Muscle of leg (tissue), 11 donors: ENCODE results near the gene PRDM13. TPM values are rescaled to one million over a fixed set of nuclear protein-coding genes. Genes with fewer than 3 reads are reported as not detected.

Source experiments
- DNase-seq: peaks from one replicate; pipeline ENCODE4 v3.0.0; 2013
- H3K27ac ChIP-seq: one replicate; pipeline ENCODE4 v1.5.1; 2013; ENCODE audit warnings: mild to moderate bottlenecking, low read length, control low read depth
- H3K27me3 ChIP-seq: one replicate; pipeline ENCODE4 v1.6.1; 2013; ENCODE audit warnings: low read length; ENCODE audit not compliant: control insufficient read depth, insufficient read depth
- H3K36me3 ChIP-seq: one replicate; pipeline ENCODE4 v1.6.1; 2013; ENCODE audit warnings: low read length; ENCODE audit not compliant: control insufficient read depth, insufficient read depth
- H3K4me1 ChIP-seq: one replicate; pipeline ENCODE4 v1.6.1; 2013; ENCODE audit warnings: low read length; ENCODE audit not compliant: control insufficient read depth, insufficient read depth
- H3K4me3 ChIP-seq: one replicate; pipeline ENCODE4 v1.5.1; 2013; ENCODE audit warnings: low read length, control low read depth
- H3K9me3 ChIP-seq: replicated peaks from 2 replicates; pipeline ENCODE4 v1.6.1; 2013; ENCODE audit warnings: low read depth, low read length; ENCODE audit not compliant: control insufficient read depth
- WGBS: methylation state at CpG from one replicate; pipeline ENCODE4 v1.1.5; 2013; ENCODE audit warnings: missing lambda C conversion rate; ENCODE audit not compliant: insufficient coverage; 5-methylcytosine and 5-hydroxymethylcytosine counted together
- polyA plus RNA-seq, 8 donors: library from polyadenylated mRNA; unstranded; fragments of 120-200 nt; gene quantifications; one replicate each; pipeline versions ENCODE4 v1.2.1 to v1.2.3, GENCODE V29; 2013; ENCODE audit warnings: inconsistent platforms in 1 of 8, low replicate concordance in 1 of 8; ENCODE audit not compliant: insufficient read length in 8 of 8, insufficient read depth in 1 of 8
- total RNA-seq: library from RNA; stranded (reverse); fragments of 120-200 nt; gene quantifications from one replicate; pipeline ENCODE4 v1.2.4, GENCODE V29; 2013

Gene PRDM13
- total and polyA plus RNA-seq, 9 donors = 0.04 to 0.08 TPM; not detected in 7

DNA sequence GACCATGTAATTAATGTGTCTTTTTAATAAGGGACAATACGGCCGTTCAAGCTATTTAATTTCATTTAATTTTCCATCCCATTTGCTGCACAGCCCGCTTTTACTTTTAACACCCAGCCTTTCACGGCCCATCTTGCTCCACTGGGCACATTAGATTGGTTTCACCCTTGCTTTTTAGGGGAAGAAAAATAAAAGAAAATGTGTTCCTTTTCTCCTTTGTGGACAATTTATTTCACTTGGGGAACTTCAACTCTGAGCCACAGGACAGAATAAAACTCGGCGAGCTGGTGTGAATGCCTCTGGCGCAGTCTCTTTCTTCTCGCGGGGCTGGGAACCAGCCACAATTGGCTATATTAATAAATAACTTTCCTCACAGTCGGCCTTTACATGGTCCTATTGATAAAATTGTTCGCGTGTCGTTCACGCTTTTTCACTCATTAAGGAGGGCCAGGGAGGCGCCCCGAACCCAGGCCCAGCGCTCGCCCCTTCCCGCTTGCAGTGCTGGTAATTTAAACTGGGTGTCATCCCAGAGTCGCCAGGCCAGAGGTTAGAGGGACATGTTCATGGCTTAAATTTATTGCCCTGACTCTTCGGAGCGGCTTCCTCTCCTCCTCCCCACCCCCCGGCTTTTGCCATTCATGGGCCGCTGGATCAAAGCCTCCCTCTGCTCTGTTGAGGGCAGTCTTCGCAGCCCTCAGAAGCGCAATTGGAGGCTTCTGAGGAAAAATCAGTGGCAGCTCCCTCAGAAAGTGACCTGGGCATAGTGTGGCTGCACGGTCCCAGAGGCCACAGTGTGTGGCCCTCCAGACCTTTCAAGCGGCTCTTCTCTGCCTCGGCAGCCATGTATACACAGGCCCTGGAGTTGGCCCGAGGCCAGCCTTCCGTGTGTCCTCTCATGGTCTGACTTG lies 2.2 kb upstream of the PRDM13 start:
- no peaks in the 10 kb centered on the region for H3K9me3 ChIP-seq
- H3K36me3 ChIP-seq = no peaks in the 10 kb centered on the region
- H3K4me1 ChIP-seq = peaks cover 24% of the 10 kb centered on the region
- 5% methylated on average over 27 of the region's 31 CpGs for WGBS
- peaks cover 93% of the 10 kb centered on the region for H3K27me3 ChIP-seq
- no peak for DNase-seq
- H3K4me3 ChIP-seq = no peak overlapping the region
- H3K27ac ChIP-seq = no peak overlapping the region

DNA sequence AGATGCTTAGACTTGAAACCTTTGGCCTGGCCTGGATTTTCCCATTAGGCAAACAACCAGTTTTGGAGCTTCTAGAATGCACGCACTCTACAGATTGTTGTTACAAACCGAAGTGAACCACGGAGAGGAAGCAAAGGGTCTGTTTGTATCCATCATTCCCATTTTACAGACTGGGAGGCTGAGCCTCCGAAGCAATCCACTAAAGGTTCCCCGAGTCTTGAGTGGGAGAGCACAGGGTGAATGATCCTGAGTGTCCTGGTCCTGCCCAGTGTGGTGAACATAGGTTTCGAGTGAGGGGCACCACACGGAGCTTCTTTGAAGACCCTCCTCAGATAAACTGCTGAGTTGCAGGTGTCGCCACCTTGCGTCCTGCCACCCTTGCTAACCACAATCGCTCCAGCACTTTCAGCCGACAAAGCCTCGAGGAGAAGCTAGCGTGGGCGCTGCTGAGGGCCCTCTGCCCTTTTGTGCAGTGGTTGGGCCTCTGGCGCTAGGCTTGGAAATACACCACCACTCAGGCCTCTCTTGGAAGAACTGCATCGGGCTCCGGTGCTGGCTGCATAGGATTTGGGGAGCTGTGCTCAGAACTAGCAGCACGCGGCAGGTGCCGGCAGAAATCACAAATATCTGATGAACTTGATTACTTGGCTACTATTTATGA lies 1.4 kb upstream of the PRDM13 start:
- no peak for DNase-seq

GRCh38 chr6:99605911-99606655 lies 550 bp upstream of the PRDM13 start:
- Histone ChIP-seq H3K27me3 (peaks cover 92% of the 10 kb centered on the region), H3K4me1 (peaks cover 24% of the 10 kb centered on the region), H3K4me3 (no peak overlapping the region), H3K9me3 (no peaks in the 10 kb centered on the region), H3K27ac (no peak overlapping the region), H3K36me3 (no peaks in the 10 kb centered on the region)
- DNase-seq = no peak
- WGBS = 7% methylated on average over 5 of the region's 16 CpGs

More for the DNA sequence above, 1.4 kb upstream of the PRDM13 start:
- WGBS = 4% methylated on average over 14 of the region's 20 CpGs
- H3K36me3 ChIP-seq = no peaks in the 10 kb centered on the region
- peaks cover 93% of the 10 kb centered on the region for H3K27me3 ChIP-seq
- H3K4me3 ChIP-seq = no peak overlapping the region
- H3K27ac ChIP-seq = no peak overlapping the region
- peaks cover 24% of the 10 kb centered on the region for H3K4me1 ChIP-seq
- H3K9me3 ChIP-seq = no peaks in the 10 kb centered on the region

- Histone ChIP-seq H3K4me1 (peaks cover 24% of the 10 kb centered on the region), H3K9me3 (no peaks in the 10 kb centered on the region), H3K27ac (no peak overlapping the region), H3K27me3 (peaks cover 85% of the 10 kb centered on the region), H3K36me3 (no peaks in the 10 kb centered on the region), H3K4me3 (no peak overlapping the region)
- no peak for DNase-seq
- WGBS = under 1% methylated on average over 15 of the region's 34 CpGs
Measured at GRCh38 chr6:99607416-99608036, 893 bp downstream of the PRDM13 start.

DNA sequence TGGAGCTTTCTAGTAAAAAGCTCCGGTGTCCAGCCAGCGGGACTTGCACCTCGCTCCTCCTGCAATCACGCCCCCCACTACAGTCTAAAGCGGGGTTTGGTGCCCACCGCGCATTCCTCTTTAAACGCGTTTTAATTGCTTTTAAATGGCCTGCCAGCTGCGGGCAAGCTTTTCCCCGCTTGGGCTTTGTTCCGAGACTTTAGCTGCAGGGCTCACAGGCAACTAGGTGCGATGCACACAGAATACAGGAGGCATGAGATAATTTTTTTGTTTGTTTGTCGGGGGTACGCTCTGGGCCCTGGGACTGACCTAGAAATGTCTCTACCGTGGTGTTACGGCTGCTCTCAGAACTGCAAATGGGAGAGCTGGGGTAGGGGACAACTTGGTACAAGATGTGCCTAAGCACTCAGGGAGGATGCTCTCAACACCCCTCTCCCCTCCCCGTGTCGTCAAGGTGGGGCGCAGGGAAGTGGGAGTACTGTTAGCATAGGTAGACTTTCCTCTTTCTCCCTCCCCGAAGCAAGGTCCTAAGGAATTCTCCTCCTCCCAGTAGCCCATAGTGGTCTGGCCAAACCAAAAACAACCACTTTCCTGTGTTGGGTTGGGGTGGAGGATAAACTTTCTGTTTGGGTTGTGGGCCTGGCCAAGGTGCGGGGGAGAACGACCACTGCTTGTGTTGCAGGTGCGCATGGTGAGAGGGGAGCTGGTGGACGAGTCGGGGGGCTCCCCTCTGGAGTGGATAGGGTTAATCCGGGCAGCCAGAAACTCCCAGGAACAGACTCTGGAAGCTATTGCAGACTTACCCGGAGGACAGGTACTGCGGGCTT lies 1.6 kb downstream of the PRDM13 start:
- WGBS = 1% methylated on average over 19 of the region's 29 CpGs
- H3K4me3 ChIP-seq = no peak overlapping the region
- no peak overlapping the region for H3K27ac ChIP-seq
- H3K36me3 ChIP-seq = no peaks in the 10 kb centered on the region
- DNase-seq = no peak
- peaks cover 85% of the 10 kb centered on the region for H3K27me3 ChIP-seq
- H3K4me1 ChIP-seq = peaks cover 24% of the 10 kb centered on the region
- no peaks in the 10 kb centered on the region for H3K9me3 ChIP-seq

GRCh38 chr6:99608886-99609482 lies 2.4 kb downstream of the PRDM13 start:
- no peak overlapping the region for H3K27ac ChIP-seq
- 0% methylated on average over 8 of the region's 24 CpGs for WGBS
- H3K36me3 ChIP-seq = no peaks in the 10 kb centered on the region
- no peaks in the 10 kb centered on the region for H3K9me3 ChIP-seq
- peaks cover 84% of the 10 kb centered on the region for H3K27me3 ChIP-seq
- H3K4me3 ChIP-seq = no peak overlapping the region
- no peak for DNase-seq
- peaks cover 20% of the 10 kb centered on the region for H3K4me1 ChIP-seq

DNA sequence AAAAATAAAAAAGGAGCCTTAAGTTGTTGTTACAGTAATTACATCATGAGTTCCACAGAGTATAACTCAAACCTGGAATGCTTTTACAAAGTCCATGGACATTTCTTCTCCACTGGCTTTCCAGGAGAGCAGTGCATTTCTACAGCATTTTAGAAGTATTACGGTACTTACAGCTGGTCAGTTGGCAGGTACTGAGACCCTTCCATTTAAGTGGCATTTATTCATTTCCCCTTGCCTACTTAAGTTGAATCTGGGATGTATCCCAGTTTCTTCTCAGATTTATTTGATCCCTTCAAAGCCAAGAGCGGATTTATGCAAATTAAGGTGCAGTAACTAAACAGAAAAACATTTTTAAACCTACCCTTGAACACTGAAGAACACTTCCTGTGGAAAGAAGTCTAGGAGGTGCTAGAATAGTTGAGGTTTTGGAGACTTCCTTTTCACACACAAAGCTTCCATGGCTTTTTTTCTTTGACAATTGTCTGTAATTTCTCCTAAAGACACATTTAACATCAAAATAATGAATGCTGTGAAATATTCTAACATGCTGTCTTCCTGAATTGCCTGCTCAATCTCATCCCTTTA lies 3.4 kb downstream of the PRDM13 start:
- WGBS = no CpG with 5 or more reads among the region's 2 CpGs
- Histone ChIP-seq H3K27me3 (peaks cover 84% of the 10 kb centered on the region), H3K9me3 (no peaks in the 10 kb centered on the region)

DNA sequence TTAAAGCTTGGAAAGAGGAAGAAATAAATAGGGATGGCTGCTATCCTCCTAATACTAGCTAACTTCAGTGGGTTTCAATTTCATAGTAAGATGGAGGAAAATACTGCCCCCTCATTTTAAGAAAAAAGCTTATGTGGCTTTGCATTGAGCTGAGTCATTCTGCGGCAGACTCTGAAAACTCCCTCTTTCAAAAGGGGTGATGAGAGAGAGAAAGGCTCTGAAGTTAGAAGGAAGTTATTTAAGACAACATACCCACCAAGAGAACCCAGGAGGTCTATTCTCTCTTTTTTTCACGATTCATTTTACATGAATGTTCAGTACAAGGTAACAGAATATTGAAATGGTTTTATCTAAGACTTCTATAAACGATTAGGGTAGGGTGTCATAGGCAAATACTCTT lies 4.5 kb downstream of the PRDM13 start:
- no peak for DNase-seq
- H3K4me1 ChIP-seq = peaks cover 21% of the 10 kb centered on the region
- peaks cover 74% of the 10 kb centered on the region for H3K27me3 ChIP-seq
- H3K9me3 ChIP-seq = no peaks in the 10 kb centered on the region
- H3K27ac ChIP-seq = no peak overlapping the region
- no peaks in the 10 kb centered on the region for H3K36me3 ChIP-seq
- H3K4me3 ChIP-seq = no peak overlapping the region
- no CpG with 5 or more reads among the region's 3 CpGs for WGBS

More for the DNA sequence above, 3.4 kb downstream of the PRDM13 start:
- no peak overlapping the region for H3K27ac ChIP-seq
- H3K4me3 ChIP-seq = no peak overlapping the region
- no peak for DNase-seq
- H3K4me1 ChIP-seq = peaks cover 21% of the 10 kb centered on the region
- no peaks in the 10 kb centered on the region for H3K36me3 ChIP-seq
